Upper lobe of left lung (tissue), 6 donors: ENCODE data around the gene SLC7A10. TPM values are rescaled to one million over a fixed set of nuclear protein-coding genes. Genes with fewer than 3 reads are reported as not detected.

Source experiments
- ATAC-seq, 2 donors: fragments of 200-7000 bp; cut with Tn5 transposase; one replicate each; pipeline ENCODE4 v1.9.1; 2022; ENCODE audit warnings: mild to moderate bottlenecking in 2 of 2, moderate library complexity in 2 of 2; ENCODE audit not compliant: low FRiP score in 2 of 2
- DNase-seq, 2 donors: peaks; one replicate each; pipeline ENCODE4 v3.0.0-alpha.2; 2019 to 2020
- H3K27ac ChIP-seq, 4 donors: fragments of 200-600 bp; sonication (generic); one replicate each; pipeline ENCODE4 v1.5.1; 2016 to 2019
- H3K27me3 ChIP-seq, 4 donors: fragments of 200-600 bp; sonication (generic); one replicate each; pipeline ENCODE4 v1.5.1; 2017 to 2019
- H3K36me3 ChIP-seq, 4 donors: fragments of 200-600 bp; sonication (generic); one replicate each; pipeline ENCODE4 v1.5.1; 2016 to 2019
- H3K4me1 ChIP-seq, 4 donors: fragments of 200-600 bp; sonication (generic); one replicate each; pipeline ENCODE4 v1.5.1; 2018 to 2019
- H3K4me3 ChIP-seq, 4 donors: fragments of 200-600 bp; sonication (generic); one replicate each; pipeline ENCODE4 v1.5.1; 2017 to 2019; ENCODE audit warnings: mild to moderate bottlenecking in 2 of 4, moderate library complexity in 1 of 4
- H3K9me3 ChIP-seq, 4 donors: fragments of 200-600 bp; sonication (generic); one replicate each; pipeline ENCODE4 v1.5.1; 2018 to 2019
- CTCF ChIP-seq, 6 experiments: fragments of 450-650 bp in 4 of 6; fragments of 200-600 bp in 2 of 6; sonication (generic) in 2 of 6; IDR thresholded peaks; one replicate each; pipeline ENCODE4 v1.5.1; 2016 to 2019; ENCODE audit warnings: antibody characterized with exemption in 6 of 6
- EP300 ChIP-seq, 4 donors: sonication (generic); formaldehyde crosslinking; IDR thresholded peaks; one replicate each; pipeline ENCODE4 v1.5.1; 2017; ENCODE audit warnings: antibody characterized with exemption in 4 of 4, control low read depth in 2 of 4
- POLR2A ChIP-seq, 4 donors: fragments of 450-650 bp; IDR thresholded peaks; one replicate each; pipeline ENCODE4 v1.5.1; 2016 to 2017; ENCODE audit warnings: antibody characterized with exemption in 4 of 4, mild to moderate bottlenecking in 2 of 4
- POLR2AphosphoS5 ChIP-seq, 2 donors: sonication (generic); formaldehyde crosslinking; IDR thresholded peaks; one replicate each; pipeline ENCODE4 v1.5.1; 2017; ENCODE audit warnings: antibody characterized with exemption in 2 of 2
- WGBS, 2 donors: methylation state at CpG; one replicate each; pipeline ENCODE4 v1.1.5; 2017 to 2018; 5-methylcytosine and 5-hydroxymethylcytosine counted together
- total RNA-seq, 6 donors: library from RNA; depleted of rRNA in 4 of 6; stranded (reverse); fragments of >200 nt in 4 of 6; gene quantifications; one replicate each; pipeline versions ENCODE4 v1.1.0 to v1.2.1, GENCODE V29; 2016 to 2021
- donor health status: DM: no; HTN: no; CAD: no; lungs with moderate emphysema.
- donor health status: DM: no; HTN: yes; CAD: no; lungs with severe emphysema.

Gene SLC7A10
- total RNA-seq, 6 donors from 2014 or later, result 0.29 to 2.1 (median 0.47) TPM; not detected in 2

DNA sequence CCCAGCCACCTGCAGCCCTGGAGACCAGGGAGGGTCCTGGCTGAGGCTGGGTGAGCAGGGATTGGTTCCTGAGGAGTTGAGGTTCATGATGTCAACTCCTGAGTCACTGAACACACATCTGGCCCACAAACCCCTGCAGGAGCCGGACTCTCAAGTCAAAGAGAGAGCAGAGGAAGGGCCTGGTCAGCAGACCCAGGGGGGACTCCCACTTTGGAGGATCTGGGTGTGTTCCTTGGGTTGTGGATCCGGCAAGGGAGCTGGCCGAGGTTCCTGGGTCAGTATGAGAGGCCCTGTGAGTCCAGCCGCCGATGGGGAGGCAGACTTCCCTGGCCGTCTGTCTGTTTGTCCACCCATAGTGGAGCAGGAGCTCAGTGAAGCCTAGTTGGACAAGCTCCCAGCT, 4.0 kb downstream of the SLC7A10 start:
- TF ChIP-seq CTCF (IDR thresholded peaks at IDR 0.05) (no peak), POLR2A (IDR thresholded peaks at IDR 0.05) (no peak), POLR2AphosphoS5 (IDR thresholded peaks at IDR 0.05) (no peak), EP300 (IDR thresholded peaks at IDR 0.05) (no peak)
- no peak overlapping the region for H3K27ac ChIP-seq
- ATAC-seq, result no peak
- H3K4me3 ChIP-seq, result no peak overlapping the region
- whole genome bisulfite sequencing, 2 donors, result 88 to 91% methylated on average over 3 to 6 of the region's 6 CpGs
- peaks cover 0 to 22% (median 17%) of the 10 kb centered on the region in 4 donors for H3K27me3 ChIP-seq
- H3K36me3 ChIP-seq, result no peaks in the 10 kb centered on the region
- peaks cover 12 to 19% (median 14%) of the 10 kb centered on the region in 4 donors for H3K4me1 ChIP-seq
- no peak for DNase-seq
- no peaks in the 10 kb centered on the region for H3K9me3 ChIP-seq

DNA sequence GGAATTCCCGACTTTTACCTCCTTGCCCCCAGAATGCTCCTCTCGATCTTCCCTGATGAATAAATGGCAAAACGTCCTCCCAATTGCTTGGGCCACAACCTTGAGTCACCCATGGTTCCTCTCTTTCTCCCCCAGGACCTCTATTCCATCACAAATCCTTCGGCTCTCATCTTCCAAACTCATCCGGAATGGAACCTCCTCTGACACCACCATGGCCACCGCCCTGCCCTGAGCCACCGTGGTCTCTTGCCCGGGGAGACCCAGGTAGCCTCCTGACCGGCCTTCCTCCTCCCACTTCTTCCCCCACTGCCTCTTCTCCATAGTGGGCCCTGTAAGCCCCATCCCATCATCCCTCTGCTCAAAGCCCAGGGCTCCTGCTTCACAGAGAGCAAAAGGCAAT, 4.9 kb downstream of the SLC7A10 start:
- TF ChIP-seq POLR2A (IDR thresholded peaks at IDR 0.05), result no peak
- H3K4me3 ChIP-seq, result no peak overlapping the region
- H3K27ac ChIP-seq, result no peak overlapping the region
- H3K27me3 ChIP-seq, result peaks cover 0 to 14% (median 11%) of the 10 kb centered on the region in 4 donors
- ATAC-seq, result no peak
- WGBS, 2 donors, result 83 to 89% methylated on average over 9 of the region's 9 CpGs
- peaks cover 6 to 10% (median 7%) of the 10 kb centered on the region in 4 donors for H3K4me1 ChIP-seq
- H3K9me3 ChIP-seq, result no peaks in the 10 kb centered on the region
- no peak for DNase-seq
- no peaks in the 10 kb centered on the region for H3K36me3 ChIP-seq

DNA sequence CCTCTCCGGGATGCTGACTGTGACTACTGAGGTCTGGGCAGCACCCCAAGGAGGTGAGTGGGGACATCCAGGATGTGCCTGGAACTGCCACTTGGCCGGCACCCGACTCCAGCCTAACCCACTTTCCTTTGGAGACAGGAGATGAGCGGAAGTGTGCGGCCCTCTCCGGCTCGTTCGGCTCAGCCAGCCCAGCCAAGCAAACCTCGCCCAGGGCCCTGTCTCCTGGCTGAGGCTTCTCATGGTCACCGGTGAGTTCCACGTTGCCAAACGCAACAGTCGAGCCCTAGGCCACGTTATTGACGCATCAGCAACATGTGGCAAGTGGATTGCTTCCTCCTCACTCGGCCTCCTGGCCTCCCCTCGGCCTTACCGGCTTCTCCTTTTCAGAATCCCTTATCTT, 5.5 kb downstream of the SLC7A10 start:
- TF ChIP-seq CTCF (IDR thresholded peaks at IDR 0.05), result no peak
- TF ChIP-seq POLR2AphosphoS5 (IDR thresholded peaks at IDR 0.05), result no peak
- TF ChIP-seq POLR2A (IDR thresholded peaks at IDR 0.05), result no peak
- TF ChIP-seq EP300 (IDR thresholded peaks at IDR 0.05), result no peak
- Histone ChIP-seq H3K4me3 (no peak overlapping the region), H3K4me1 (peaks cover 0 to 3% (median under 1%) of the 10 kb centered on the region in 4 donors), H3K36me3 (no peaks in the 10 kb centered on the region), H3K27me3 (peaks cover 0 to 7% (median 5%) of the 10 kb centered on the region in 4 donors), H3K27ac (no peak overlapping the region), H3K9me3 (no peaks in the 10 kb centered on the region)
- WGBS, 2 donors, result 78 to 81% methylated on average over 14 to 18 of the region's 18 CpGs
- DNase-seq (no peak), ATAC-seq (no peak)

DNA sequence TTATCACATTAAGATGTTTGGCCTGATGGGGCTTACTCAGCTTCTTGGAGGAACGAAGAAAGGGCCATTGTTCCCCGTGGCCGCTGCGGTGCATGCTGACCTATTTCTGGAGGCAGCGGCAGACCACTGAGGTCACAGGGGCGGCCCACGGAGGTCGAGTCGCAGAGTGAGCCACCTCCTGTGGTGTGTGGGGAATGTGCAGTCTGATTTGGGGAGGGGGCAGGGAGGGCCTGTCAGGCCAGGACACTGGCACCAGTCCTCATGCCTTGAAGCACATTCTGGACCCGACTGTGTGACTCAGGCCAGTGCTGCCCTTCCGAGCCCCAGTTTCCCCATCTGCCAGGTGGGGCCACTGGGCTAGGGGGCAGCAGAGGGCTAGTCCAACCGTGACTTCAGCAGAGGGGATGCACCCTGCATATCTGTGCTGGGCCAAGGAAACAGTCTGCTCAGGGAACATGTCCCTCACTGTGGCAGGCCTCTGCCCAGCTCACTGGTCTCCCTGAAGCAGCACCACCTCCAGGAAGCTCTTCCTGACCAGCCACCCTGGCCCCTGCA, 6.3 kb downstream of the SLC7A10 start:
- WGBS, 2 donors, result 56 to 78% methylated on average over 9 to 12 of the region's 12 CpGs
- TF ChIP-seq POLR2A (IDR thresholded peaks at IDR 0.05), result no peak
- TF ChIP-seq EP300 (IDR thresholded peaks at IDR 0.05), result no peak
- no peak for TF ChIP-seq CTCF (IDR thresholded peaks at IDR 0.05)
- TF ChIP-seq POLR2AphosphoS5 (IDR thresholded peaks at IDR 0.05), result no peak
- ATAC-seq (no peak), DNase-seq (no peak)
- H3K27me3 ChIP-seq, result peaks cover 0 to 2% (median 0%) of the 10 kb centered on the region in 4 donors
- no peak overlapping the region for H3K27ac ChIP-seq
- no peaks in the 10 kb centered on the region for H3K36me3 ChIP-seq
- no peaks in the 10 kb centered on the region for H3K9me3 ChIP-seq
- H3K4me1 ChIP-seq, result no peaks in the 10 kb centered on the region
- no peak overlapping the region for H3K4me3 ChIP-seq

DNA sequence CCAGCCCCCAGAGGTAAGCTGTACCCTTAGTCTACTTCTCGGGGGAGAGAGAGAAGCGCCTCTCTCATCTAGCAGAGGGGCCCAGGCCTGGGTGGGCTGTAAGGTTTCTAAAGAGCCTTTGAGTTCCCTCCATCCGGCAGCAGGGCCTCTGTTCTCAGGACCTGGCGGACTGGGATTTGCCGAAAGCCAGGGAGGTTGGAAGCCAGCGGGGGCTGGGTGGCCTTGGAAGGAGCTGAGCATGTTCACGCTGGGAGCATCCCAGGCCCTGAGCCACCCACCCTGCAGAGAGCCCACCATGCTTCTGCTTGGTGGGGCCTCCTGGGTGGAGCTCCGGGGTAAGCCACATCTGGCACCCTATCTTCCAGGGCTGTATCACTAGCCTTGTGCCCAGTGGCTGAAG, 7.8 kb downstream of the SLC7A10 start:
- ATAC-seq, result no peak
- H3K27ac ChIP-seq, result no peak overlapping the region
- no peak for TF ChIP-seq POLR2AphosphoS5 (IDR thresholded peaks at IDR 0.05)
- no peak for TF ChIP-seq EP300 (IDR thresholded peaks at IDR 0.05)
- TF ChIP-seq CTCF (IDR thresholded peaks at IDR 0.05), result no peak
- TF ChIP-seq POLR2A (IDR thresholded peaks at IDR 0.05), result no peak
- H3K4me3 ChIP-seq, result no peak overlapping the region
- H3K36me3 ChIP-seq, result no peaks in the 10 kb centered on the region
- no peaks in the 10 kb centered on the region for H3K4me1 ChIP-seq
- 84 to 98% methylated on average over 6 to 7 of the region's 8 CpGs for WGBS, 2 donors
- no peaks in the 10 kb centered on the region for H3K9me3 ChIP-seq
- no peak for DNase-seq
- H3K27me3 ChIP-seq, result no peaks in the 10 kb centered on the region
